WERI-Rb-1 (cell line): ENCODE data around the gene PDILT.

Experiments
- DNase-seq: peaks from one replicate; pipeline ENCODE4 v3.0.0-alpha.2; 2020
- H3K27ac ChIP-seq: fragments of 250-450 bp; sonication (Bioruptor Pico); 2 replicates; pipeline ENCODE4 v1.5.1; 2020; ENCODE audit warnings: mild to moderate bottlenecking, moderate library complexity
- H3K27me3 ChIP-seq: fragments of 250-450 bp; sonication (Bioruptor Pico); 2 replicates; pipeline ENCODE4 v1.5.1; 2021; ENCODE audit warnings: mild to moderate bottlenecking, low read depth, moderate library complexity; ENCODE audit not compliant: insufficient read depth, severe bottlenecking
- H3K36me3 ChIP-seq: fragments of 250-450 bp; sonication (Bioruptor Pico); 2 replicates; pipeline ENCODE4 v1.5.1; 2020; ENCODE audit warnings: mild to moderate bottlenecking, moderate library complexity
- H3K4me3 ChIP-seq: 2 replicates; pipeline ENCODE4 v1.5.1; 2011; ENCODE audit warnings: low read depth, mild to moderate bottlenecking, control low read depth, low read length
- H3K9me3 ChIP-seq: fragments of 250-450 bp; sonication (Bioruptor Pico); 2 replicates; pipeline ENCODE4 v1.5.1; 2021; ENCODE audit warnings: mild to moderate bottlenecking, moderate library complexity; ENCODE audit not compliant: severe bottlenecking
- CTCF ChIP-seq: IDR thresholded peaks from 2 replicates; pipeline ENCODE4 v1.5.1; 2011; ENCODE audit warnings: low read depth, mild to moderate bottlenecking, control low read depth, inconsistent platforms, low read length

The PDILT gene

GRCh38 chr16:20411055-20411454, 6.5 kb upstream of the PDILT start:
- no peak for DNase-seq
- H3K4me3 ChIP-seq, result no peak overlapping the region
- no peaks in the 10 kb centered on the region for H3K36me3 ChIP-seq
- no peak for TF ChIP-seq CTCF
- H3K9me3 ChIP-seq, result no peaks in the 10 kb centered on the region
- H3K27ac ChIP-seq, result no peak overlapping the region
- H3K27me3 ChIP-seq, result peaks cover 64% of the 10 kb centered on the region

DNA sequence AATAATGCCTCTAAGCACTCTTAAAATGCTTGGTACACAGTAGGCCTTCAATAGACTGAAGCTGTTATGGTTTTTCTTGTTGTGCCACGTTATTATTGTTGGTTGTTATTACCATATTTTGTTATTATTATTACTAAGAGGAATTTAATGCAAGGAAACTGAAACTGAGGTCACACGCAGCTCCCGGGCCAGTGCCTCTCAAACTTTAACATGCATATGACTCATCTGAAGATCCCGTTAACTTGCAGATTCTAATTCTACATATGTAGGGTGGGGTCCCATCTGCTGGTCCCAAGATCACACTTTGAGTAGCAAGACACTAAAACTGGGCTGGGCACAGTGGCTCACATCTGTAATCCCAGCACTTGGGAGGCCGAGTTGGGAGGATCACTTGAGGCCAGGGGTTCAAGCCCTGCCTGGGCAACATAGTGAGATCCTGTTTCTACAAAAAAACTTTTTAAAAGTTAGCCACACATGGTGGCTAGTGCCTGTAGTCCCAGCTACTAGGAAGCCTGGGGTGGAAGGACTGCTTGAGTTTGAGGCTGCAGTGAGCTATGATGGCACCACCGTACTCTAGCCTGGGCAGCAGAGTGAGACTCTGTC, 5.7 kb upstream of the PDILT start:
- no peak for TF ChIP-seq CTCF
- H3K27ac ChIP-seq, result no peak overlapping the region
- no peak for DNase-seq
- H3K4me3 ChIP-seq, result no peak overlapping the region
- no peaks in the 10 kb centered on the region for H3K9me3 ChIP-seq
- H3K36me3 ChIP-seq, result no peaks in the 10 kb centered on the region
- peaks cover 69% of the 10 kb centered on the region for H3K27me3 ChIP-seq

GRCh38 chr16:20409398-20410120, 5.0 kb upstream of the PDILT start, which contains the start of gene ACSM5:
ACSM5 (plus strand) TSS chr16:20409534; CDS start chr16:20411485, 1,951 bp downstream.
- Histone ChIP-seq H3K27ac (no peak within 1 kb of the TSS), H3K4me3 (no peak within 1 kb of the TSS), H3K36me3 (no peaks in the 10 kb centered on the region), H3K27me3 (peaks cover 70% of the 10 kb centered on the region), H3K9me3 (no peaks in the 10 kb centered on the region)
- no peak for DNase-seq
- TF ChIP-seq CTCF, result no peak

- Histone ChIP-seq H3K27me3 (peaks cover 72% of the 10 kb centered on the region), H3K27ac (no peak overlapping the region), H3K9me3 (no peaks in the 10 kb centered on the region), H3K4me3 (no peak overlapping the region), H3K36me3 (no peaks in the 10 kb centered on the region)
- DNase-seq, result no peak
- no peak for TF ChIP-seq CTCF
Observed at GRCh38 chr16:20402651-20403050, 1.9 kb downstream of the PDILT start.

GRCh38 chr16:20401475-20402016, 3.0 kb downstream of the PDILT start:
- DNase-seq, result no peak
- Histone ChIP-seq H3K27me3 (peaks cover 72% of the 10 kb centered on the region), H3K4me3 (no peak overlapping the region), H3K36me3 (no peaks in the 10 kb centered on the region), H3K27ac (no peak overlapping the region), H3K9me3 (no peaks in the 10 kb centered on the region)
- no peak for TF ChIP-seq CTCF
